GM12872 (cell line): ENCODE results near the gene RGPD8.
A peak's percentile ranks its signal among the peaks of the same experiment; 100 is the strongest.

Experiments
- CTCF ChIP-seq: IDR thresholded peaks from 3 replicates; pipeline ENCODE4 v1.5.1; 2011; ENCODE audit warnings: low read depth, mild to moderate bottlenecking, low read length, moderate library complexity; ENCODE audit not compliant: insufficient read depth

The RGPD8 gene

GRCh38 chr2:112433480-112433879, at the start of gene RGPD8:
RGPD8 (minus strand) TSS chr2:112433645; CDS start chr2:112433453, 192 bp downstream.
- peak; percentile 43; the same call in 2 of the 3 replicates for TF ChIP-seq CTCF

- TF ChIP-seq CTCF = no peak
Observed at GRCh38 chr2:112483042-112483473, 49.6 kb upstream of the RGPD8 start.

GRCh38 chr2:112482309-112483041, 49.0 kb upstream of the RGPD8 start:
- TF ChIP-seq CTCF = no peak

GRCh38 chr2:112481528-112482233, 48.2 kb upstream of the RGPD8 start, which contains the start of gene TTL:
TTL (plus strand) TSS chr2:112482156; CDS start chr2:112482345, 189 bp downstream.
- TF ChIP-seq CTCF = no peak

GRCh38 chr2:112481050-112481527, 47.6 kb upstream of the RGPD8 start:
- TF ChIP-seq CTCF = peak; percentile 91

GRCh38 chr2:112480530-112481049, 47.1 kb upstream of the RGPD8 start:
- peak; percentile 36; the same call in 2 of the 3 replicates for TF ChIP-seq CTCF

GRCh38 chr2:112476434-112476833, 43.0 kb upstream of the RGPD8 start:
- no peak for TF ChIP-seq CTCF
